HG03103 (cell line): ENCODE data around the gene KIAA0408.

Source experiments
- ATAC-seq: cut with Tn5 transposase; IDR thresholded peaks from one replicate; pipeline ENCODE4 v1.9.1; 2021; ENCODE audit warnings: low read depth; ENCODE audit not compliant: unreplicated experiment

The KIAA0408 gene

GRCh38 chr6:127459231-127459641, at the start of gene KIAA0408:
TSS of gene KIAA0408 (minus strand) at chr6:127459389. CDS start at chr6:127453981, 5,408 bp downstream.
- no peak for ATAC-seq

- ATAC-seq, result no peak
Measured at GRCh38 chr6:127506894-127507293, 47.7 kb upstream of the KIAA0408 start.

GRCh38 chr6:127503022-127503421, 43.8 kb upstream of the KIAA0408 start:
- ATAC-seq, result no peak

- ATAC-seq, result no peak
Measured at GRCh38 chr6:127497410-127497809, 38.2 kb upstream of the KIAA0408 start.

- ATAC-seq, result no peak
Measured at GRCh38 chr6:127496471-127496870, 37.3 kb upstream of the KIAA0408 start.

GRCh38 chr6:127494240-127494767, 35.1 kb upstream of the KIAA0408 start:
- ATAC-seq, result no peak

- ATAC-seq, result no peak
Measured at GRCh38 chr6:127489248-127489647, 30.1 kb upstream of the KIAA0408 start.

- ATAC-seq, result no peak
Measured at GRCh38 chr6:127486934-127487333, 27.7 kb upstream of the KIAA0408 start.

GRCh38 chr6:127484212-127484863, 25.1 kb upstream of the KIAA0408 start:
- ATAC-seq, result peak; percentile 98

- peak; percentile 14 for ATAC-seq
Measured at GRCh38 chr6:127483399-127484055, 24.3 kb upstream of the KIAA0408 start.

- no peak for ATAC-seq
Measured at GRCh38 chr6:127482325-127482724, 23.1 kb upstream of the KIAA0408 start.

- no peak for ATAC-seq
Measured at GRCh38 chr6:127481628-127482027, 22.4 kb upstream of the KIAA0408 start.

GRCh38 chr6:127481111-127481510, 21.9 kb upstream of the KIAA0408 start:
- no peak for ATAC-seq

- no peak for ATAC-seq
Measured at GRCh38 chr6:127477658-127478057, 18.5 kb upstream of the KIAA0408 start.

- no peak for ATAC-seq
Measured at GRCh38 chr6:127475823-127476176, 16.6 kb upstream of the KIAA0408 start.

GRCh38 chr6:127475135-127475822, 16.1 kb upstream of the KIAA0408 start:
- no peak for ATAC-seq

GRCh38 chr6:127471379-127472255, 12.4 kb upstream of the KIAA0408 start:
- ATAC-seq, result peak; percentile 72

GRCh38 chr6:127468936-127469335, 9.7 kb upstream of the KIAA0408 start:
- ATAC-seq, result no peak

GRCh38 chr6:127466416-127466815, 7.2 kb upstream of the KIAA0408 start:
- ATAC-seq, result no peak

- ATAC-seq, result peak; percentile 83
Measured at GRCh38 chr6:127464881-127465459, 5.8 kb upstream of the KIAA0408 start.
